Measurements from ENCODE around the gene RIGI.
"Not testable (repeated sequence)": the region's sequence is repeated elsewhere in the genome, so short reads cannot be mapped to it uniquely, and the experiment has no call there.

The RIGI gene

DNA sequence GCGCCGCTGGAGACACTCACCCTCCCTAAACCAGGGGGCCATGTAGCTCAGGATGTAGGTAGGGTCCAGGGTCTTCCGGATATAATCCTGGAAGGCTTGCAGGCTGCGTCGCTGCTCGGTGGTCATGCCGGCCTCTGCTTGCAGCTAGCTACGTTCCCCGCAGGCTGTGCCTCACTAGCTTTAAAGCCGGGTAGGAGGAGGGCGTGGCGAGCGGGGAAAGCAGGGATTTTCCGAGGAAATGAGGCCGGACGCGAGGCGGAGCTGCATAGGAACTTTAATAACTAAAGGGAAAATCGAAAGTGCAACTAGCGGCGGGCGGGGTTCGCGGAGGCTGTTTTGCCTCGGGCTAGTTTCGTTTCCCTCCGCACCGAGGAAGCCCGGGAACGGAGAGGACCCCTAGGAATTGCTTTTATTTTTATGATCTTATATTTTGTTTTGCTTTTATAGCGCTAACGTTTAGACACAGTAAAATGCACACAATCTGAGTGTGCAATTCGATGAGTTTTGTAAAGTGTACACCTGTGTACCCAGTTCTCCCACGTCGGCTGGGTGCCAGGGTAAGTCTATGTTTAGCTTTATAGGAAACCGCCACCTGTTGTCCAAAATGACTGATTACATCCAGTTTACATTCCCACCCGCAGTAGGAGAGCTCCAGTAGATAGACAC lies at the start of gene RIGI:
RIGI (minus strand) TSS at position 156 of the 666 bp plus-strand sequence; CDS start at position 126, 30 bp downstream.
- peak; percentile 80 to 81 for DNase-seq

DNA sequence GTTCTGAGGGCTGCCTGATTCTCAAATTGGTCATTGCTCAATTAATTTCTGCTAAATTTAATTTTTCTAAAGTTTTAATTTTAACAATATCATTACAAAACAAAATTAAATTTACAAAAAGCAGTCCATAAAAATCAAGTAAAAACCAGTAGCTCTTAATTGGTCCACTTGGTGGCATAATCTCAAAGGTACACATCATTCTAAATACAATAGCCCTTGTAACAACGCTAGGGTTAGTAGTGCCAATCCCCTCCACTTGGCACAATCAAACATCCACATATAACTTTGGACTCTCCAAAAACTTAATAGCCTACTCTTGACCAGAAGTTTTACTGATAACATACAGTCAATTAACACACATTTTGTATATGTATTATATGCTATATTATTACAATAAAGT lies 48.9 kb upstream of the RIGI start:
- no peak for DNase-seq

DNA sequence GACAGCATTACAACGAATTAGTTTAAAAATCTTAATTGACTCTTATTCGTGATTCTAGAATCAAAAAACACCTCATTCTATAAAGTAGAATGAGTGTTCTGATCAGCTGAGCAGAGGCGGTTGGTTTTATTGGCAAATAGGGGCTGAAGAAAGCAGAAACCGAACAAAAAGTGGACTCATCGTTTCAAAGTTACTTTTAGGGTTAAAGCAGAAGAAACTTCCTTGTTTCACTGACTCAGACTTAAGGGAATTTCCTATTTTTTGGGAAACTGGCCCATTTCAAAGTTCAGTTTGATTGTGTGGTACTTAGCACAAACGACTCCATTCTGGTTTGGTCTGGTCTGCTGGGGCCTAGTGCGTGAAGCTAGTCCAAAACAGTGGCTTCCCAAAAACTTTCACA lies 47.8 kb upstream of the RIGI start:
- no peak for DNase-seq

DNA sequence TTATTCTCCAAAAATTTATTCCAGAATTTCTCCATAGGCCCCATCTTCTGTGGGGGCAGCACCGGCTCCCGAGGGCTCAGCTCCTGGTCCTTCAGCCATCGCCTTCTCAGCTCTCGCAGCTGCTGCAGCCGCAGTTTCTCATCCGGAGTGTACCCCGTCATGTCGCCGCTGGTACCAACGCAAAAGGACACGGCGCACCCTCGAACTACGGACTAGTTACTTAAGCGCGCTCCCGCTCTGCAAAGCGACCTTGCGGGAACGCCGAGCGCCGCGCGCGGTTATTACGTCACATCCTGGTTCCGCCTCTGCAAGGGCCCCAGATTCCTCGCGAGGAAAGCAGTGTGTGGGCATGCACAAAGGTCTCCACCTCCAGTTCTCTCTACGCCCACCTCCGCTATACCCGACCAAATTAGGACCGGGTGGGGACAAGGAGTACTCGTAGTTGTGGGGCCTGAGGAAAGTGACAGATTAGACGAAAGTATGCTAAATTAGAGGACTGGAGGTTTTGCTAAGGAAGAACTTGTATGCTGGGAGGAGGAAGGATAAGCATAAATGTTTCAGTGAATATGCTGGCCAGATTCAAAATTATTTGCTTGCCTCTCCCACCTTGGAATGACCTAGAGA lies 47.0 kb upstream of the RIGI start, which contains the start of gene NDUFB6:
NDUFB6 (minus strand) TSS at position 260 of the 624 bp plus-strand sequence; CDS start at position 161, 99 bp downstream.
- DNase-seq = peak; percentile 87 to 91

DNA sequence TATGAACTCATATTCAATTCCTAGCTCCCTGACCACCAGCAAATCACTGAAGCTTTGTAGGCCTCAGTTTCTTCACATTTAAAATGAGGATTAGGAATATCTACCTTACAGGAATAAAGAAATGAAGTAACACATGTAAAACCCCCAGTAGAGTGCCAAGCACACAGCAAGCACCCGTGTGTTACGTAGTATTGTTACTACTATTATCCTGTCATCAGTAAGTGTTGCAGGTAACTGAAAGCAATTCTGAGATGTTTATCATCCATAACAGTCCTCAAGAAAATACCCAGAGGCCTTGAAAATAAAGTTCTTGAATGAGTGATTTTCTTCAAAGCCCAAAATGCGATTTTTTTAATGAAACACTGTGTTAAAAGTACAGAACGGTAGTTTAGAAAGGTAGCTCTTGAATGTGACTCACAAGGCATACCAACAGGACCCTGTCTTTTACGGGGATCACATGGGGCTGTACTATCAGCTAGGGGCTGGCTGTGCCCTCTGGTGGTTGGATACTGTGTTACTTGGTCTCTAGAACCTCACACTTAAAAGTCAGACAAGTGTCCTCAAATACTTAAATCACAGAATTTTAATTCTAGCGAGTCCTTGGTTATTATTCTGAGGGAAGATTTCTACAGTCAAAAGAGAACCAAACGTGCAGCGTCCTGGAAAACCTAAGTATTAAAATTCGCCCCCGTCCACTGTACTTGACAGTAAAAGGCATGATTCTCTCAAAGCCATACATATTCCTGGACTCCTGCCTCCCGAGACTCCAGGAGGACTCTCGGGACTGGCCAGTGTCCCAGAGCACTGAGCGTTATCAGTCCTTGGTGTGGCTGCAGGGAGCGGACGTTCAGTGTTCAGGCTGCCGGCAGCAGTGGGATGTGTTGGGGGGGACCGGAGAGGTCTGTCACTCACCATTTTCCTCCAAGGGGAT lies 46.2 kb upstream of the RIGI start:
- DNase-seq = peak; percentile 57 to 70

DNA sequence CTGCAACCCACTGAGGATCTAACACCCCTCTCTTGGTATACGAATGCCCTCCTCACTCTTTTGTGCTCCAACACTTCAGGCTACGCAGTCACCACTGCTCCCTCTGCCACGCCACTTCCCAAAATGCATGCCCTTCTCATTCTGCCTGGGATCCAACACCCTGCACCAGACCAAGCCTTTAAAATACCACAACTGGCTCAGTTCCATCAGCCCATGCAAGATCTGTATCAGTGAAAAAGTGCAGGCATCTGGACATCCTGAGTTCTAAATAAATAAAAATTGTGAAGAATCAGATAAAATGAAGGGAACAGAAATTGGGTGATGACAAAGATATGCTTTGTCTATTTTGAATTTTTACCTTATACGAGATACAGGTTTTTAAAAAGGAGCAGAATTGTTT lies 44.3 kb upstream of the RIGI start:
- DNase-seq = no peak

DNA sequence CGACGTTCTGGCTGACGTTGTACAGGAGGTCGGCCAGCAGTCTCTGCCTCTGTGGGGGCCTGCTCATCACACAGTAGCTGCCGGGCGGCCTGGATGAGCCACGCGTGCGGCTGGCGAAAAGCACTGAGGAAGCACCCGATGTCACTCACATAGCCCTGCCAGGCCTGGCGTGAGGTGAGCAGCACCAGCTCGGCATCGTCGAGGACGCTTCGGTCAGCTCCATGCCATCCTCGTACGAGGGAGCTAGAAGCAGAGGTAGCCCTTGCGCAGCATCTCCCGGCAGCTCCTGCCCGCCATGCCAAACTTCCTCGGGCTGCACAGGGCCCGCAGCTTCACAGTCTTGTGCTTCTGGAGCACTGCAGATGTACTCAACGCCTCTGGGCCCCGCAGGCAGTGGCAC lies 40.8 kb upstream of the RIGI start:
- DNase-seq = no peak

DNA sequence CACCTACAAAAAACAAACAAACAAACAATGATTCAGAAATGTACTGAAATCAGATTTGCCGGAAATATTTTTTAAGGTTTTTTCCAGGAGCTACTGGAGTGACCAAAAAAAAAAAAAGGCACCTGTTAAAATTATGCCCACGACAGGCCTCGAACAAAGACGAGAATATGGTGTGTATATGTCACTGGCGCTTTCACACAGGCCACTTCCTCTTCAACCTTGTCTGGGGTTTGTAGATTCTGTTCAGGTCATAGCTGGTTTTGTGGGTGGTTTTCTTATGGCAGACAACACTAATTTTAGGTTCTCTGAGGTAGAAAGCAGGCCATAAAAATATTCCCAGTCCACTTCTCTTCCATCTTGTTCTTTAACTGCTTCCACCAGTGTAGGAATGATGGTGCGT lies 40.0 kb upstream of the RIGI start:
- no peak for DNase-seq

DNA sequence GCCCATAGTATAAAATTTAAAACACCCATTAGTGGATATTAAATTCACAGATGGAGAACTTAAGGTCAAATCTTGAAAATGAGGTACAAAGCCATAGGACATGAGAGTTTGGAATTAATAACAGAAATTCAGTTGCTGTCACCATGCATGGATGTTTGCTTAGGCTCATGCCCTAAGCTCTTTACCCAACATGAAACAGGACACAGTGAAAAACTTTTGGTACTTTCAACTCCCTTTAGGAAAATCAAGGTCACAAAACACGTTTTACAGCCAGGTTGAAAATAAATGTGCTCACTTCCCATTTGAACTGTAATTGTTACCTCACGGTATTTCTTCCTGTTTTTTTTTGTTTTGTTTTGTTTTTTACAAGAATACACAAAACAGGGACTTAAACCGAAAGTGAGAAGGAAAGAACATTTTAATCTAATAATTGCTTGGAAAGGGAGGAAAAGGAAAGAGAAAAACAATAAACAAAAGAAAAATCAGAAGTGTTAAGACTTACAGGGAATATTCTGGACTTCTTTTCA lies 32.5 kb upstream of the RIGI start:
- DNase-seq = no peak

DNA sequence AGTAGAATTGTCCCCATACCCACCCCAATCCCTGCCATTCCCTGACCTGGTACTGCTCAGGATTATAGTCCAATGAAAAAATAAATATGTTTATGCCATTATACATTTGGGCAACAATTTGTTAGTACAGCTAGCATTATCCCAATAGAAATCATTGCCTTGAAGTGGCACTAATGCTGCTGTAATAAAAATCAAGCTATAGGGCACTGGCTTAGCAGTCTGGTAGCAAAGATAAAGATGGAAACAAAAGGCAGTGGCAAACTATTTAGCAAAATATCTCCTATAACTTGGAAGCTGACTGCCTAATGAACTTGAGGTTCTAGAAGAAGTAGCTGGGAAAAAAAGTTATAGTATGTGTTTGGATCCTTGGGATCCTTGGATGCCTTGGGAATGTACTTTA lies 28.6 kb upstream of the RIGI start:
- no peak for DNase-seq

DNA sequence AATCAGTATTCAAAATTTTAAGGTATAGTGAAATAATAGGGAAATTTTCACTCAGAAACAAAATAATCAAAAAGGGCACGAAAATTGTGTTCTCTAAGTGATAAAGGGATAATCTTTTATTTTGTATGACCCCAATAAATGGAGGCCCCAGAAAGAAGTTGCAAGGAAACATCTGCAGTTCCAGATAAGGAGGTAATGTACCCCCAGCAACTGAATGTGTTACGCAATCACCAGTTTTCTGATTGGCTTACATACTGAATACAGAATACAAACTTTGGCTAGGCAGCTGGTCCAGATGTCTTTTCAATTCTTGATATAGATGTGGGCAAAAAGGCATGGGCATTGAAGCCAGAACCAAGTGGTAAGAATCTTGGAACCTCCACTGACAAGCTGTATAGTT lies 28.1 kb upstream of the RIGI start:
- DNase-seq = no peak

DNA sequence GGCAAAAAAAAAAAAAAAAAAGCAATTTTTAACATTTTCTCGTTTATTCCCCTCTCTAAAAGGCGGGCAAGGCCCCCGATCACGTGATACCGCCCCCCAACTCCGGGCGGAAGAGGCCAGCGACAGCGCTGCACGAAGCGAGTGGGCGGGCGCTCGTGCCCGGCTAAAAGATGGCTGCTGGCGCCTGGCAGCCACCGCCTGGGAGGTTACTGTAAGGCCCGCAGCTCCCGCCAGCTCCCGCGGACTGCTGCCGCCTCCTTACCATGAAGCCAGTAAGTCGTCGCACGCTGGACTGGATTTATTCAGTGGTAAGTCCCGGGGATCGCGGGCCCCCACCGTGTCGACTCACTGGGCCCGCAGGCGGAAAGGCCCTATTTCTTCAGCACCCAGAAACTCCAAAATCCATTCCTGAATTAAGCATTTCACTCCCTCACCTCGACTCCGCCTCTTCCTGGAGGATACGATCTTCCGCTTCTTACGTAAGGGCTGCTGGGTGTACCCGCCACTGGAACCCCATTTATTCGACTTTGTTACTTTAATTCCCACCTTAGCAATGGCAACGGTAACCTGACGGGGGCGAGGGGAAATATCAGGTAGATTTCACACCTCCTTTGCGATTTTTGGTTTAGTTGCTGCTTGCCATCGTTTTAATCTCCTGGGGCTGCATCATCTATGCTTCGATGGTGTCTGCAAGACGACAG lies 26.3 kb upstream of the RIGI start, which contains the start of the genes SMIM27 and TOPORS:
SMIM27 (plus strand) TSS at position 156 of the 701 bp plus-strand sequence; CDS start at position 264, 108 bp downstream.
TOPORS (minus strand) TSS at position 415 of the 701 bp plus-strand sequence; CDS start at position 265, 150 bp downstream.
- DNase-seq = peak; percentile 85 to 96

DNA sequence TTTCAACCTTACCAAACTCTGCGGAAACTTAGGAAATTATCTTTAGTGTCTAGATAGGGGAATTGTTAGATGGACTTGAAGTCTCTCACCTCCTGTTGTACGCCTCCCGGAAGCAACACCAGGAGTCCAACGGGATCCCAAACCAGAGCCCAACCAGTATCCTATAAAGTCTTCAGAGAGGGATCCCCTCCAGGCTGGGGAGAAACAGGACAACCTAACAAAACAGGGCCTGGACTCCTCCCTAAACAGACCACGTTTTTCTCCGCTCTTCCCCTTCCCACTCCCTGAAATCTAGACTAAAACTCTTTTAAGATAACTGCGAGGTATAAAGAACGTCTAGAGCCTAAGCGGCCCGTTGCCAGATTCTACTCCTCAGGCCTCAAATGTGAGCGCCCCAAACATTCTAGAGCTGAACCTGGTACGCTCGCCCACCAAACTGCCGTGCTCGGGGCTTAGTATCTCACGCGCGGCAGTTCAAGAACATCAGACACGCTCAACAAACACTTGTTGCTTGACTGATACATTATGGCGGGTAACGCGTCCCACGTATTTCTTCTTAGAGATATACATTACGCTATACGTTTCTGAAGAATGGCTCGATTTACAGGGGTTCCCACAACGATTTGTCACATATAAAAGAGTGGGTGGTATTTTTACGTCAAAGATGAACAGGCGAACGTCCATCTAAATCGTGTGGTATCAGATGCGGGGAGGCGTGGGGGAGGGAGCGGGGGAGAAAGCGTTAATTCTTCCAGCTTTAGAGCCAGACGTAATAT lies 25.5 kb upstream of the RIGI start:
- DNase-seq = peak; percentile 61 to 67

DNA sequence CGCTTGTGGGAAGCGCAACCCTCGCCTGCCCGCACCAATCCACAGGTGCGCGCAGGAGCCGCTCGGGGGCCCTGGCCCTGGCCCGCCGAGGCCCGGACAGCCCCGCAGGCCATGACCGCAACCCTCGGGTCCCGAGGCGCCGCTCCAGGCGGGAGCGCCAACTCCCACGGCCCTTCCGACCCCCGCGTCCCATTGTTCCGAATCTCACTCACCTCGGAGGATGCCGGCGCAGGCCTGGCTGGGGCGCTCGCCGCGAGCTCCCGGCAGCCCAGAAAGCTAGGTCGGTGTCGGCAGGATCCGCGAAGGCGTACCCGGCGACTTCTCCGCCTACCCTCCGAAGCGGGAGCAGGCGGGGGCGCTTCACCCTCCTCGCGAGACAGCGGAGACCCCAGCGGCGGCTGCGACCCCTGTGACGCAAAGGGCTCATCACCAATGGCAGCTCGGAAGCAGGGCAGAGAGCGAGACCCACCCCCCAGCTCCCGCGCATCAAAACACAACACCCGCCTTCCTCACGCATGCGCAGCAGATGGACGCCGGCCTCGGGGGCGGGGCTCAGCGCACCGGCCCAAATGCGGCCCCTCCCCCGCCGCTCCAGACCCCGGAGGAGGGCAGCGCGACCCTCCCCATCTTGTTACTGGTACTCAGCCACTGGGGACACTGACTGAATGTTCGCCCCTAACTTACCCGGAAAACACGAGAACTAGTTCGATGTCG lies 24.7 kb upstream of the RIGI start:
- peak; percentile 87 to 88 for DNase-seq

DNA sequence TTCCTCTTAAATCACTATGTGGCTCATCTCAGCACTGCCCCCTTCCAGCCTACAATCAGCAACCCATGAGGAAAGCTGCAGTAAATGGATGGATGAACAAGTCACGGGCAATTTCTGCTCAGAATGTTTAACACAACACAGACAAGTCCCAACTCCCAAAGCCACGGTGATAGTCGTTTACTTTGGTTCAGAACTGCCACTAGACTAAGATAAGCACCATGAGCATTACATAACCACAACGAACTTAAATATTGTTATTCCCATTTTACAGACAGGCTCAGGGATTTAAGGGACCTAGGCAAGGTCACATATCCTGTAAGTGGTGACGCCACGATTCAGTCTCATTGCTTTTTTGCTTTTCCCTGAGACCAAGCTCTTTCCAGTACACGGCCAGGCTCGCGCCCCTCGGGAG lies 24.2 kb upstream of the RIGI start:
- peak in 1 of 2 donors; percentile 42 for DNase-seq

DNA sequence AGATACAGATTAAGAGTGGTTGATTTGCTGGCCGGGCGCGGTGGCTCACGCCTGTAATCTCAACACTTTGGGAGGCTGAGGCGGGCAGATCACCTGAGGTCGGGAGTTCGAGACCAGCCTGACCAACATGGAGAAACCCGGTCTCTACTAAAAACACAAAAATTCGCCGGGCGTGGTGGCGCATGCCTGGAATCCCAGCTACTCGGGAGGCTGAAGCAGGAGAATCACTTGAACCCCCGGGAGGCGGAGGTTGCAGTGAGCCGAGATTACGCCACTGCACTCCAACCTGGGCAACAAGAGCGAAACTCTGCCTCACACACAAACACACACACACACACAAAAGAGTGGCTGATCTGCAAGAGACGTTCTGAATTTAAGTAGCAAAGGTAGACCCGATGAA lies 22.2 kb upstream of the RIGI start:
- DNase-seq = not testable (repeated sequence)

DNA sequence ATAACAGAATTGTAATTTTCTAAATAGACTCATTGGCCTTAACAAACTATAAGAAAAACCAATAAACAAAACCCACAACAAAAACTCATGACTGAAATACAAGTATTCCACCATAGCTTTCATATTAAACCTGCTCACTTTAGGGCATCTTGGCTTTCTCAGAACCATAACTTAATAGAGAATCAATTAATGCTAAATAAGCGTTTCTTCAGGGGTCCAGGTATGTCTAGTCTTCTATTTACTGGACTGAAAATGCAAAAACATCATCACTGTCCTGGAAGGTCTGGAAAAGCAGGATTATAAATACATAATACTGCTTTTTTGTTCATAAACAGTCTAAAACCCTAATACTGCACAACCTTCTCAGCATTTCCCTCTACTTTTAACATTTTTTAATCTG lies 19.9 kb upstream of the RIGI start:
- DNase-seq = no peak

DNA sequence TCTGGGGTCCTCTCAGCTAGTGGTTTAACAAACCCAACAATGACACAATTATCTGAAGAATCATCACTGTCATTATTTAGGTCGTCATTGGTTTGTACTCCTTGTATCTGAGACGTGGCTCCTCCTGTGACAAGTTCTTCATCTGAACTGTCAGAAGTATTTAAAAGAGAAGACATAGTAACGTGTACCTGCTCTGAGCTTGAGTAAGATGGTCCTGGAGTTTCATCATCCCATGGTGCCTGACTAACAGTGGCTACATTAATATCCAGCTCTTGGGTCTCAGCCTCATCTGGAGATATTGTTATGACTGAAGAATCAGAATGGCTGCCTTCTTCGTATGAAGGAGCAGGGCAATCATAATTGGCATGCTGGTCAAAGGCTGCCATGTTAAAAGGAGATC lies 17.1 kb upstream of the RIGI start:
- no peak for DNase-seq

DNA sequence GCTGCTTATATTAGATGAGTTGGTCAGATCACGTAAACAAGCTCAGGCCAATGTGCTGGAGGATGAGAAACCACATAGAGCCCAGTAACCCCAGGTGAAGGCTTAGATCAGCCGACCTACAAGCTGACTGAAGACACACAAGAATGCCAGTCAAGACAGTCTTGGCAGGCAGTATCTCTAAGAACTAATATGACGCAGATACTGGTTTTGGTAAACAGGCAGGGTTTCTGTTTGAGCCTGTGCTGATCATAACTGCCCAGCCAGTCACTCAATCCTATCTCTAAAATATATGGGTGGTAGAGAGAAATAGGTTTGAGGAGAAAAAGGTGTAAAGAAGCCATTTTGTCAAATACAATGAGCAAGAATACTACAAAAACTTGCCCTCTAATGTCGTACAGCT lies 7.8 kb upstream of the RIGI start:
- no peak for DNase-seq

DNA sequence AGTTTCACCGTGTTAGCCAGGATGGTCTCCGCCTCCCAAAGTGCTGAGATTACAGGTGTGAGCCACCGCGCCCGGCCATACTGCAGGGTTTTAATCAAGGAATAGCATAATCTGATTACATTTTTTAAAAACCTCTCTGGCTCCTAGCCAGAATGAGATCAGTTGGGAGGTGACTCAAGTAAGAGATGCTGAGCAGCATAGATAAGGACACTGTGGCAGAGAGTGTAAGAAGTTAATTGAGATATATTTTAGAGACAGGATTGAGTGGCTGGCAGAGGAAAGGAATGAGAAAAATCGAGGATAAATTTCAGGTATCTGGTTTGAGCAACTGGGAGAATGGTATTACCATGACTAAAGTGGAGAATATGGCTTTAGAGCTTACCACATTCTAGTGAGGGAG lies 7.3 kb upstream of the RIGI start:
- no peak for DNase-seq

DNA sequence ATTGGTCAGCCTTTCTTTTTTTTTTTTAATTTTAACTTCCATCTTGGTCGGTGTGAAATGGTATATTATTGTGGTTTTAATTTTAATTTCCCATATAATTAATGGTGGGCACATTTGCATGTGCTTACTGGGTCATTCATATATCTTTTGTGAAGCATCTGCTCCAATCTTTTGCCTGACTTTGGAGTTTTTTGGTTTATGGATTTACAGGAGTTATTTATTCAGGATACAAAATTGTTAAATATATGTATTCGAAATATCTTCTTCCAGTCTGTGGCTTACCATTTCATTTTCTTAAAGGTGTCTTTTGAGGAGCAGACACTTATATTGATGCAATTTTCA lies 682 bp upstream of the RIGI start:
- no peak for DNase-seq

Measured in hippocampal formation (tissue), 2 donors.